ENCODE measurements around the gene PCYT1B. TPM values are rescaled to one million over a fixed set of nuclear protein-coding genes. Genes with fewer than 3 reads are reported as not detected.

Gene PCYT1B
- total RNA-seq, 4 donors from 2014 or later = 0.36 to 1.1 (median 0.55) TPM

GRCh38 chrX:24513416-24513815 is 133.7 kb downstream of the PCYT1B start:
- Histone ChIP-seq H3K27ac (no peak overlapping the region), H3K4me3 (no peak overlapping the region), H3K27me3 (no peaks in the 10 kb centered on the region), H3K9me3 (no peaks in the 10 kb centered on the region), H3K36me3 (peaks cover 3% of the 10 kb centered on the region), H3K4me1 (no peaks in the 10 kb centered on the region)
- DNase-seq (ENCODE audit: low spot score in 2 of 2) = no peak
- no peak for TF ChIP-seq POLR2A (IDR thresholded peaks at IDR 0.05)
- no peak for TF ChIP-seq POLR2AphosphoS5 (IDR thresholded peaks at IDR 0.05)
- TF ChIP-seq EP300 (IDR thresholded peaks at IDR 0.05) = no peak
- no peak for TF ChIP-seq CTCF (IDR thresholded peaks at IDR 0.05)
- WGBS = 65% methylated on average over 5 of the region's 5 CpGs

- WGBS = 90% methylated on average over 8 of the region's 8 CpGs
- no peak for TF ChIP-seq CTCF (IDR thresholded peaks at IDR 0.05)
- TF ChIP-seq EP300 (IDR thresholded peaks at IDR 0.05) = no peak
- no peak for TF ChIP-seq POLR2AphosphoS5 (IDR thresholded peaks at IDR 0.05)
- TF ChIP-seq POLR2A (IDR thresholded peaks at IDR 0.05) = no peak
- no peaks in the 10 kb centered on the region for H3K36me3 ChIP-seq
Measured at GRCh38 chrX:24508375-24508774, 138.8 kb downstream of the PCYT1B start.

More at GRCh38 chrX:24508375-24508774, 138.8 kb downstream of the PCYT1B start:
- Histone ChIP-seq H3K9me3 (no peaks in the 10 kb centered on the region), H3K4me3 (no peak overlapping the region), H3K27me3 (no peaks in the 10 kb centered on the region), H3K27ac (no peak overlapping the region), H3K4me1 (no peaks in the 10 kb centered on the region)
- DNase-seq (ENCODE audit: low spot score in 2 of 2) = no peak

Other genes with a start within 250 kb of the PCYT1B start
- 10 to 100 TPM; 39.7 to 83.0 (median 60.2) TPM for gene PDK3, start 182.1 kb downstream of the PCYT1B start, total RNA-seq
- 10 to 100 TPM; 10.1 to 15.3 (median 13.1) TPM for gene POLA1, start 46.6 kb upstream of the PCYT1B start, total RNA-seq